ENCODE measurements around the gene IZUMO4.

GRCh38 chr19:2077833-2078619 is 18.7 kb upstream of the IZUMO4 start:
- TF ChIP-seq ZFP30 (CRISPR knock-in tag; IDR thresholded peaks at IDR 0.05): no peak
- TF ChIP-seq CSDC2 (CRISPR knock-in tag; IDR thresholded peaks at IDR 0.05): no peak
- TF ChIP-seq ZNF8 (CRISPR knock-in tag; IDR thresholded peaks at IDR 0.05): no peak

Data from SK-N-SH treated with all-trans-retinoic acid at 6 μM for 48 hours (cell line).